Gastrocnemius medialis (tissue), 4 donors: ENCODE data around the gene SERTAD2. TPM values are rescaled to one million over a fixed set of nuclear protein-coding genes. Genes with fewer than 3 reads are reported as not detected.

Experiments
- ATAC-seq, 2 donors: fragments of 150-250 bp; one replicate each; pipeline ENCODE4 v1.9.1; 2016
- DNase-seq, 2 donors: peaks; one replicate each; pipeline ENCODE4 v3.0.0-alpha.2; 2019
- H3K27ac ChIP-seq, 4 donors: fragments of 200-600 bp; sonication (generic); 1 replicate in 1 of 4; 2 replicates in 3 of 4; pipeline ENCODE4 v1.5.1; 2016 to 2018; ENCODE audit warnings: mild to moderate bottlenecking in 2 of 4, moderate library complexity in 1 of 4
- H3K27me3 ChIP-seq, 3 donors: fragments of 200-600 bp; sonication (generic) in 2 of 3; 1 replicate in 1 of 3; 2 replicates in 2 of 3; pipeline versions ENCODE4 v1.5.1 to v1.6.0; 2016 to 2019; ENCODE audit warnings: mild to moderate bottlenecking in 1 of 3, moderate library complexity in 1 of 3
- H3K36me3 ChIP-seq, 2 donors: fragments of 200-600 bp; sonication (generic) in 1 of 2; one replicate each; pipeline ENCODE4 v1.5.1; 2017 to 2018
- H3K4me1 ChIP-seq, 2 donors: fragments of 200-600 bp; sonication (generic) in 1 of 2; one replicate each; pipeline ENCODE4 v1.5.1; 2016 to 2017; ENCODE audit warnings: mild to moderate bottlenecking in 2 of 2
- H3K4me3 ChIP-seq, 4 donors: fragments of 200-600 bp; sonication (generic) in 3 of 4; 1 replicate in 1 of 4; 2 replicates in 3 of 4; pipeline ENCODE4 v1.5.1; 2016 to 2019; ENCODE audit warnings: mild to moderate bottlenecking in 2 of 4
- H3K9me3 ChIP-seq, 3 donors: fragments of 200-600 bp; sonication (generic) in 2 of 3; 1 replicate in 1 of 3; 2 replicates in 2 of 3; pipeline ENCODE4 v1.5.1; 2016 to 2019
- POLR2A ChIP-seq, 2 donors: fragments of 450-650 bp; IDR thresholded peaks; one replicate each; pipeline ENCODE4 v1.6.1; 2017; ENCODE audit warnings: antibody characterized with exemption in 2 of 2, mild to moderate bottlenecking in 2 of 2, moderate library complexity in 2 of 2
- in situ Hi-C, 4 donors: fragments of 200-750 bp; cut with MboI; loops; one replicate each; pipeline versions ENCODE4 v1.15.0 to v1.8.0; 2017; ENCODE audit warnings: low sequenced_read_pairs in 4 of 4
- intact Hi-C: fragments of 100-400 bp; cut with DNase I; formaldehyde crosslinking; loops from one replicate; pipeline ENCODE4 v1.15.1; 2023; ENCODE audit warnings: low total_unique reads
- total RNA-seq, 4 donors: library from RNA; depleted of rRNA; stranded (reverse); fragments of >200 nt; gene quantifications; one replicate each; pipeline versions ENCODE4 v1.1.0 to v1.2.3, GENCODE V29; 2016
- TF ChIP-seq, protein P1 (sequence below), 5 experiments: fragments of 450-650 bp in 3 of 5; fragments of 200-600 bp in 2 of 5; sonication (generic) in 2 of 5; IDR thresholded peaks in 4 of 5; conservative IDR thresholded peaks in 1 of 5; 1 replicate in 4 of 5; 2 replicates in 1 of 5; pipeline ENCODE4 v1.5.1; 2016 to 2019; ENCODE audit warnings: antibody characterized with exemption in 5 of 5, mild to moderate bottlenecking in 3 of 5, moderate library complexity in 3 of 5

Gene SERTAD2
- total RNA-seq, 4 donors from 2014 or later = 7.3 to 10.6 (median 8.7) TPM

DNA sequence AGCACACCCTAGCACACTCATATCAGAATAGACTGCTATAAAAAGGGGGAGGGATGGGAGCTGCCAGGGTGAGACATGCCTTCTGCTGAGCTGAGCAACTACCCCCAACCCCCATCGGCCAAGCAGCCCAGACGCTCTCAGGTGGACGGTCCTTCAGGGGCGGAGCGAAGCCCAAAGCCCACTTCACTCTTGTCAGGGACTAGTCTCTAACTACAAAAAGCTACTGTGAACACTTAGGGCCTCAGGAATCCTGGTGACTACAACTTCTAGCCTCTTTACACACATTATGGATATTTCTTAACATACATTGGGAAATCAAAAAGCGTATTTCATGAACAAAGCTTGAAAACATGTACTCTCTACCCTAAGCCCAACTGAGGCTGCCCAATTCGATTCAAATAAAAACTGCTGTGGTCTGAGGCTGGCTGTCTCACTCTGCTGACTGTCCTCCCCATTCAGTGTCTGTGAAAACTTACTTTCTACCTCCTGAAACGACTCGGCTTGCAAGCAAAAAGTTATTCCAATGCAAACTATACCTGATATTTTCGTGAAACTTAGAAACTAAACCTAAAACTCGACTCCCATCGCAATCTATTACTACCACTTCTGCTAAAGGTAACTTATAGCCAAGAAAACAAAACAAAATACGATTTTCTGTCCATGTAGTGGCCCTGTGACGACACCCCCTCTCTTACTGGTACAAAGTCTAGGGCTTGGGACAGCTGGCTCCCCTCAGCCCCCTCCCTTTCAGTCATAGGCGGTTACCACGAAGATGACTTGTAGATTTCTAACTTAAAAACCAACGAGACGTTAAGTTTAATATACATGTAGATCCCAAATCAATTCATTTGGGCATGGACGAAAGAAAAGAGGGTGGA, 1.2 kb downstream of the SERTAD2 start:
- Histone ChIP-seq H3K9me3 (no peaks in the 10 kb centered on the region), H3K4me3 (peak overlapping the region; percentile 78 to 95 (median 89)), H3K27ac (peak overlapping the region; percentile 96 to 100 (median 99)), H3K36me3 (no peaks in the 10 kb centered on the region), H3K4me1 (peaks cover 48 to 52% of the 10 kb centered on the region in 2 donors), H3K27me3 (no peaks in the 10 kb centered on the region)
- DNase-seq (peak in 1 of 2 donors; percentile 65), ATAC-seq (peak; percentile 10 to 31)
- intact Hi-C loops = loop anchor here (1.0 to 10.0 kb wide), 7 partner anchors 128 to 782 kb away; partner anchors contain the start of genes AFTPH, LGALSL, RAB1A and SLC1A4
- TF ChIP-seq, protein P1, sequence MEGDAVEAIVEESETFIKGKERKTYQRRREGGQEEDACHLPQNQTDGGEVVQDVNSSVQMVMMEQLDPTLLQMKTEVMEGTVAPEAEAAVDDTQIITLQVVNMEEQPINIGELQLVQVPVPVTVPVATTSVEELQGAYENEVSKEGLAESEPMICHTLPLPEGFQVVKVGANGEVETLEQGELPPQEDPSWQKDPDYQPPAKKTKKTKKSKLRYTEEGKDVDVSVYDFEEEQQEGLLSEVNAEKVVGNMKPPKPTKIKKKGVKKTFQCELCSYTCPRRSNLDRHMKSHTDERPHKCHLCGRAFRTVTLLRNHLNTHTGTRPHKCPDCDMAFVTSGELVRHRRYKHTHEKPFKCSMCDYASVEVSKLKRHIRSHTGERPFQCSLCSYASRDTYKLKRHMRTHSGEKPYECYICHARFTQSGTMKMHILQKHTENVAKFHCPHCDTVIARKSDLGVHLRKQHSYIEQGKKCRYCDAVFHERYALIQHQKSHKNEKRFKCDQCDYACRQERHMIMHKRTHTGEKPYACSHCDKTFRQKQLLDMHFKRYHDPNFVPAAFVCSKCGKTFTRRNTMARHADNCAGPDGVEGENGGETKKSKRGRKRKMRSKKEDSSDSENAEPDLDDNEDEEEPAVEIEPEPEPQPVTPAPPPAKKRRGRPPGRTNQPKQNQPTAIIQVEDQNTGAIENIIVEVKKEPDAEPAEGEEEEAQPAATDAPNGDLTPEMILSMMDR (IDR thresholded peaks at IDR 0.05 in 4 of 5, conservative IDR thresholded peaks at IDR 0.05 in 1 of 5) = no peak
- TF ChIP-seq POLR2A (IDR thresholded peaks at IDR 0.05) = no peak
- in situ Hi-C loops = loop anchor here in 3 of 4 donors (5.0 to 10.0 kb wide), 4 partner anchors 95 to 128 kb away; partner anchors contain the start of gene AFTPH (in 1 of the 3)

- Histone ChIP-seq H3K4me1 (peaks cover 56 to 58% of the 10 kb centered on the region in 2 donors), H3K27ac (peak overlapping the region; percentile 96 to 100 (median 99)), H3K36me3 (no peaks in the 10 kb centered on the region), H3K9me3 (no peaks in the 10 kb centered on the region), H3K4me3 (peak overlapping the region in 2 of 4 donors; percentile 87 to 91), H3K27me3 (no peaks in the 10 kb centered on the region)
- intact Hi-C loops (loop anchor here (5.0 to 10.0 kb wide), 4 partner anchors 199 to 783 kb away; partner anchors contain the start of genes LGALSL, SLC1A4 and SPRED2), in situ Hi-C loops (loop anchor here in 3 of 4 donors (5.0 to 10.0 kb wide), 4 partner anchors 96 to 127 kb away; partner anchors contain the start of gene AFTPH (in 1 of the 3))
- no peak for TF ChIP-seq POLR2A (IDR thresholded peaks at IDR 0.05)
- TF ChIP-seq, protein P1 (IDR thresholded peaks at IDR 0.05 in 4 of 5, conservative IDR thresholded peaks at IDR 0.05 in 1 of 5) = no peak
- ATAC-seq (no peak), DNase-seq (no peak)
These were observed 2.1 kb downstream of the SERTAD2 start for GRCh38 chr2:64651590-64651989.

- TF ChIP-seq, protein P1 (IDR thresholded peaks at IDR 0.05 in 4 of 5, conservative IDR thresholded peaks at IDR 0.05 in 1 of 5) = no peak
- no peak for TF ChIP-seq POLR2A (IDR thresholded peaks at IDR 0.05)
- no peak for DNase-seq
- H3K9me3 ChIP-seq = no peaks in the 10 kb centered on the region
- H3K4me1 ChIP-seq = peaks cover 64% of the 10 kb centered on the region in 2 donors
- peak overlapping the region; percentile 96 to 100 (median 99) for H3K27ac ChIP-seq
- in situ Hi-C loops (loop anchor here in 3 of 4 donors (5.0 to 10.0 kb wide), 4 partner anchors 96 to 126 kb away; partner anchors contain the start of gene AFTPH (in 1 of the 3)), intact Hi-C loops (loop anchor here (5.0 to 10.0 kb wide), 4 partner anchors 199 to 784 kb away; partner anchors contain the start of genes LGALSL, SLC1A4 and SPRED2)
- no peaks in the 10 kb centered on the region for H3K36me3 ChIP-seq
- H3K4me3 ChIP-seq = no peak overlapping the region
- no peaks in the 10 kb centered on the region for H3K27me3 ChIP-seq
- ATAC-seq = no peak
These were observed 2.9 kb downstream of the SERTAD2 start for GRCh38 chr2:64650722-64651338.

DNA sequence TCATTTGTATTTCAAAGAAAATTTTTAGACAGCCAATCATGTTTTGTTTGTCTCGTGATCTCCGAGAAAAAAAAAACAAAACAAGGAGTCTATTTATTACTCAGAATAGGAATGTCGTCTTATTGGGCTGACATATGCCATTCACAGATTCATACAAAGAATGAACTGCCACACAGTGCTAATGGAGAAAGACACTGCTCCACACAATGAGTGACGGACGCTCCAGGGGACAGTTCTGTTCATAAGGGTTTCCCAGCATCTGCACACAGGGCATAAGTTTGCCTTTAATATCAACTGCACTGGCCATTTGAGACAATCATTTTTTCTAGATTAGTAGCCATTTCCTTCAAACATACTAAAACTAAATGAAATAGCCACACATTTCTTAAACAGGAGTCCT, 3.4 kb downstream of the SERTAD2 start:
- intact Hi-C loops (loop anchor here (5.0 to 10.0 kb wide), 4 partner anchors 198 to 785 kb away; partner anchors contain the start of genes LGALSL, SLC1A4 and SPRED2), in situ Hi-C loops (loop anchor here in 3 of 4 donors (5.0 to 10.0 kb wide), 4 partner anchors 97 to 125 kb away; partner anchors contain the start of gene AFTPH (in 1 of the 3))
- ATAC-seq (no peak), DNase-seq (no peak)
- Histone ChIP-seq H3K27me3 (no peaks in the 10 kb centered on the region), H3K4me3 (peak overlapping the region in 1 of 4 donors; percentile 1), H3K27ac (peak overlapping the region; percentile 96 to 100 (median 99)), H3K36me3 (no peaks in the 10 kb centered on the region), H3K9me3 (no peaks in the 10 kb centered on the region), H3K4me1 (peaks cover 69% of the 10 kb centered on the region in 2 donors)
- TF ChIP-seq POLR2A (IDR thresholded peaks at IDR 0.05) = no peak
- TF ChIP-seq, protein P1 (IDR thresholded peaks at IDR 0.05 in 4 of 5, conservative IDR thresholded peaks at IDR 0.05 in 1 of 5) = no peak
